ENCODE results near the gene ATP13A4. TPM values are rescaled to one million over a fixed set of nuclear protein-coding genes. Genes with fewer than 3 reads are reported as not detected.

Gene ATP13A4
- total and polyA plus RNA-seq, 7 donors = 0.49 to 3.0 (median 0.60) TPM; not detected in 2

DNA sequence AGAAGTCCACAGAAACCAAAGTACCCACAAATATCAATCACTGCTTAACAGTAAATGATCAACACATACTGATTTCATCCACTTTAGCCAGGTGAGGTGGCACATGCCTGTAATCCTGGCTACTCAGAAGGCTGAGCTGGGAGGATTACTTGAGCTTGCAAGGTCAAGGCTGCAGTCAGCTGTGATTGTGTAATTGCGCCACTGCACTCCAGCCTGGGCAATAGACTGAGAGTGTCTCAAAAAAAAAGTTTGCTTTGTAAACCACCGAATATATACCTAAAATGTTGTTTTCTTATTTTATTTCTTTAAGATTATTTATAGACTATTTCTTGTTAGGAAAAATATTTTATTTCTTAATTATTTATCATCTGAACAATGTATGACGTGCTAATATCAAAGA lies 8.7 kb upstream of the ATP13A4 start:
- Histone ChIP-seq H3K36me3 (no peaks in the 10 kb centered on the region), H3K4me3 (no peak overlapping the region), H3K27me3 (no peaks in the 10 kb centered on the region), H3K27ac (no peak overlapping the region), H3K4me1 (no peaks in the 10 kb centered on the region), H3K9me3 (no peaks in the 10 kb centered on the region)
- TF ChIP-seq EP300 (IDR thresholded peaks at IDR 0.05) (no peak), POLR2AphosphoS5 (IDR thresholded peaks at IDR 0.05) (no peak), POLR2A (IDR thresholded peaks at IDR 0.05) (no peak)
- TF ChIP-seq, protein P1, sequence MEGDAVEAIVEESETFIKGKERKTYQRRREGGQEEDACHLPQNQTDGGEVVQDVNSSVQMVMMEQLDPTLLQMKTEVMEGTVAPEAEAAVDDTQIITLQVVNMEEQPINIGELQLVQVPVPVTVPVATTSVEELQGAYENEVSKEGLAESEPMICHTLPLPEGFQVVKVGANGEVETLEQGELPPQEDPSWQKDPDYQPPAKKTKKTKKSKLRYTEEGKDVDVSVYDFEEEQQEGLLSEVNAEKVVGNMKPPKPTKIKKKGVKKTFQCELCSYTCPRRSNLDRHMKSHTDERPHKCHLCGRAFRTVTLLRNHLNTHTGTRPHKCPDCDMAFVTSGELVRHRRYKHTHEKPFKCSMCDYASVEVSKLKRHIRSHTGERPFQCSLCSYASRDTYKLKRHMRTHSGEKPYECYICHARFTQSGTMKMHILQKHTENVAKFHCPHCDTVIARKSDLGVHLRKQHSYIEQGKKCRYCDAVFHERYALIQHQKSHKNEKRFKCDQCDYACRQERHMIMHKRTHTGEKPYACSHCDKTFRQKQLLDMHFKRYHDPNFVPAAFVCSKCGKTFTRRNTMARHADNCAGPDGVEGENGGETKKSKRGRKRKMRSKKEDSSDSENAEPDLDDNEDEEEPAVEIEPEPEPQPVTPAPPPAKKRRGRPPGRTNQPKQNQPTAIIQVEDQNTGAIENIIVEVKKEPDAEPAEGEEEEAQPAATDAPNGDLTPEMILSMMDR (IDR thresholded peaks at IDR 0.05) = no peak
- DNase-seq = no peak
- intact Hi-C loops (cut with DNase I) = no loop called here
- 75 to 90% methylated on average over 3 of the region's 3 CpGs for WGBS, 2 donors

DNA sequence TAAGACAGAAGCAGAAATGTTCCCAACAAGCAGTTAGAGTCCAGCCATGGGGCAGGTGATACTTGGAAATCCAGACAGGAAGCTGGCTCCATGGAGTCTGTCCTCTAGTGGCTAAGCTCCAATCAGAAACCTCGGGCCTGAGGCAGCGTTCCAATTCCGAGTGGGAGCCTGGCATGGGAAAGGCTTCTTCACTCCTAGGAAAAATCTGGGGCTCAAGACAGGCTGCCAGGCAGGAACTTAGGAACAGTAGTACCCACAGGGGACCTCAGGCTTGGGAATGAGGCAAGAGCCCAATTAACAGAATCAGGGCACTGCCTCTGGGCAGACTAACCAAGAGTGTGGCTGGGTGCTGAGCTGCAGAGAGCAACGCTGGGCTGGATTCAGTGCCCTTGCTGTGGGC lies 6.2 kb upstream of the ATP13A4 start:
- Histone ChIP-seq H3K4me1 (no peaks in the 10 kb centered on the region), H3K9me3 (no peaks in the 10 kb centered on the region), H3K4me3 (no peak overlapping the region), H3K36me3 (no peaks in the 10 kb centered on the region), H3K27ac (no peak overlapping the region), H3K27me3 (no peaks in the 10 kb centered on the region)
- TF ChIP-seq POLR2AphosphoS5 (IDR thresholded peaks at IDR 0.05) (no peak), POLR2A (IDR thresholded peaks at IDR 0.05) (no peak), EP300 (IDR thresholded peaks at IDR 0.05) (no peak)
- TF ChIP-seq, protein P1 (IDR thresholded peaks at IDR 0.05) = no peak
- no peak for DNase-seq
- WGBS, 2 donors = 63 to 80% methylated on average over 4 of the region's 4 CpGs
- intact Hi-C loops (cut with DNase I) = no loop called here

DNA sequence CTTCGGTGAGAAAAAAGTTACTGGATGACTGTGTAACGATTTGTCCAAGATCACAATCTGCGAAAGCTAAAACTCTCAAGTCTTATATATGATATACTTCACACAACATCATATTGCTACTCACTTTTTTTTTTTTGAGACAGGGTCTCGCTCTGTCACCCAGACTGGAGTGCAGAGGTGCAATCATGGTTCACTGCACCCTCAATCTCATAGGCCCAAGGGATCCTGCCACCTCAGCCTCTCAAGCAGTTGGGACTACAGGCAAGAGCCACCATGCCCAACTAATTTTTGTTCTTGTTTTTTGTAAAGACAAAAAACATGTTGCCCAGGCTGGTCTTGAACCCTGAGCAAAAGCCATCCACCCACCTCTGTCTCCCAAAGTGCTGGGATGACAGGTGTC lies 5.4 kb upstream of the ATP13A4 start:
- Histone ChIP-seq H3K36me3 (no peaks in the 10 kb centered on the region), H3K27me3 (no peaks in the 10 kb centered on the region), H3K9me3 (no peaks in the 10 kb centered on the region), H3K4me1 (no peaks in the 10 kb centered on the region), H3K4me3 (no peak overlapping the region), H3K27ac (no peak overlapping the region)
- intact Hi-C loops (cut with DNase I) = no loop called here
- WGBS, 2 donors = 92 to 97% methylated on average over 4 of the region's 4 CpGs
- DNase-seq = no peak
- no peak for TF ChIP-seq POLR2AphosphoS5 (IDR thresholded peaks at IDR 0.05)
- TF ChIP-seq, protein P1 (IDR thresholded peaks at IDR 0.05) = no peak
- TF ChIP-seq POLR2A (IDR thresholded peaks at IDR 0.05) = no peak
- no peak for TF ChIP-seq EP300 (IDR thresholded peaks at IDR 0.05)

DNA sequence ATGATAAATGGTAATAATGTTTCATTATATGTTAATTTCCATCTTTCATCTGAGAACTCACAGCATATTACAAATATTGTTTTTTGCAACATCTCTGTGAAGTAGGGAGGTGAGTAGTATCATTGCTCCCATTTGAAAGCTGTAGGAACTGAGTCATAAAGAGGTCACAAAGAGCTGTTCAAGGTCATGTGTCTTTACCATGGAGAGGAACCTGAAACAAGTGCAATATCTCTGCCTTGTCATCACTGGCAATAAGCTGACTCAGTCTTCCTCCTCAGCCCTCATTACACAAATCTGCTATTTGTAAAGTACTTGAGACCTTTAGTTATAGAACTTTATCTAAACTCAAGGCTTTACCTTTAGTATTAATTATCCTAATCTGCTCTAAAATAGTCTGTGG lies 4.4 kb upstream of the ATP13A4 start:
- Histone ChIP-seq H3K4me1 (no peaks in the 10 kb centered on the region), H3K4me3 (no peak overlapping the region), H3K36me3 (no peaks in the 10 kb centered on the region), H3K27me3 (no peaks in the 10 kb centered on the region), H3K9me3 (no peaks in the 10 kb centered on the region), H3K27ac (no peak overlapping the region)
- TF ChIP-seq POLR2A (IDR thresholded peaks at IDR 0.05) (no peak), EP300 (IDR thresholded peaks at IDR 0.05) (no peak), POLR2AphosphoS5 (IDR thresholded peaks at IDR 0.05) (no peak)
- TF ChIP-seq, protein P1 (IDR thresholded peaks at IDR 0.05) = no peak
- DNase-seq = no peak
- intact Hi-C loops (cut with DNase I) = no loop called here

DNA sequence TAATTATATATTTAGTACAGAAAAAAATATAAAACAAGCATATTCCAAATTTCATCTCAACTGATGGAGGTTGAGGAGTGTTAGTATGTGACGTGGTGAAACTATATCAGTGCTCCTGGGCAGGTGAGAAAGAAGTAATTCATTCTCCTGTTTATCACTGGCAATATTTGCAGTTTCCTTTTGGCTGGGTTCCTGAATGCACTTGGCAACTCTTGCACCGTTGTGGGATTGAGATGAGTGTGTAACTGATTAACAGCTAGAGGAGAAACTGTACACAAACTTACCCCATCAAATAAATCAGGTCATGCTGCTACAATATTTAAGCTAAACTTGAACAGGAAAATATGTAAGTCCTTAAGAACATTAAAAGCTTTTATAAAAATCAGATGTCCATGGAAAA lies 2.1 kb upstream of the ATP13A4 start:
- WGBS, 2 donors = 9 to 46% methylated on average over 2 of the region's 2 CpGs
- H3K4me1 ChIP-seq = no peaks in the 10 kb centered on the region
- TF ChIP-seq POLR2AphosphoS5 (IDR thresholded peaks at IDR 0.05) (no peak), POLR2A (IDR thresholded peaks at IDR 0.05) (no peak), EP300 (IDR thresholded peaks at IDR 0.05) (no peak)
- TF ChIP-seq, protein P1 (IDR thresholded peaks at IDR 0.05) = no peak
- DNase-seq = no peak
- no peak overlapping the region for H3K4me3 ChIP-seq
- no peaks in the 10 kb centered on the region for H3K36me3 ChIP-seq
- no peaks in the 10 kb centered on the region for H3K9me3 ChIP-seq
- intact Hi-C loops (cut with DNase I) = no loop called here
- H3K27ac ChIP-seq = no peak overlapping the region
- no peaks in the 10 kb centered on the region for H3K27me3 ChIP-seq
